SH-SY5Y (cell line): ENCODE data around the gene HNRNPF.

Experiments
- GATA2 ChIP-seq: IDR thresholded peaks from 2 replicates; pipeline ENCODE4 v1.6.1; 2011; ENCODE audit warnings: mild to moderate bottlenecking, low read depth, low read length
- GATA3 ChIP-seq: IDR thresholded peaks from 2 replicates; pipeline ENCODE4 v1.6.1; 2011; ENCODE audit warnings: low read depth, mild to moderate bottlenecking, low read length, moderate library complexity

DNA sequence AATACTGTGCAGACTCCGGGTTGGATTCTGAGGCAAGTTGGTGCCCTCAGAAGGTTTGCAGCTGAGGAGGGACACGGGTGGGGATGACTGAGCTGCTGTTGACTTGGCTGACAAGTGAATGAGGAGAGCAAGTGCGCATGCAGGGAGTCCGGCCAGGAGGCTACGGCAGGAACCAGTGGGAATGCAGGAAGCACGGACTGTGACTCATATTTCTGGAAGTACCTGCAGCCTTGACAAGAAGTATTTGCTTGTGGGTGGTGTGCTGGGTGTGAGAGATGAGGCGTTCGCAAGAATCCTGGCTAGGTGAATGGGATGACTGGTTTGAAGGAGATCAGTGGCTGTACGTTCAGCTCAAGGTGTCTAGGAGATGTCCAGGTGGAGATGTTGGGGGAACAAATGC is 68.4 kb downstream of the HNRNPF start:
- TF ChIP-seq GATA3 (no peak), GATA2 (no peak)
